ENCODE results near the gene RESP18. TPM values are rescaled to one million over a fixed set of nuclear protein-coding genes. Genes with fewer than 3 reads are reported as not detected.

RESP18 gene
- total and polyA plus RNA-seq, 2 of the 4 experiments (the other 2 are of a cell fraction) = not detected

GRCh38 chr2:219298759-219299371, 33.7 kb downstream of the RESP18 start:
- Histone ChIP-seq H3K9me1 (ENCODE audit: insufficient read depth, low read length) (no peaks in the 10 kb centered on the region), H4K5ac (ENCODE audit: low read depth, low read length) (peak overlapping the region; percentile 70), H2AFZ (replicated peaks; ENCODE audit: low read length, poor library complexity) (peak overlapping the region; percentile 89), H4K91ac (ENCODE audit: insufficient read depth, low read depth, low read length) (peak overlapping the region; percentile 44; the same call in 1 of the 2 replicates), H4K20me1 (ENCODE audit: insufficient read depth, low read length) (no peaks in the 10 kb centered on the region), H3K9me3 (ENCODE audit: control insufficient read depth, insufficient read depth, low read length) (no peaks in the 10 kb centered on the region), H2BK20ac (ENCODE audit: low read depth, low read length) (no peak overlapping the region), H2BK5ac (ENCODE audit: low read depth, low read length, poor library complexity, severe bottlenecking) (no peak overlapping the region), H2BK120ac (ENCODE audit: low read depth, low read length) (peak overlapping the region; percentile 76; the same call in 1 of the 2 replicates), H3K56ac (ENCODE audit: extremely low read depth, insufficient read depth, low read length) (no peak overlapping the region), H3K4me3 (ENCODE audit: insufficient read depth, low read depth, low read length) (no peak overlapping the region), H2BK15ac (ENCODE audit: low read depth, low read length) (no peak overlapping the region), H2AK9ac (replicated peaks; ENCODE audit: low read depth, low read length, poor library complexity) (peak overlapping the region; percentile 67), H3K18ac (ENCODE audit: low read depth, low read length) (no peak overlapping the region), H3K4ac (ENCODE audit: low read depth, low read length) (peak overlapping the region; percentile 54), H3K27me3 (ENCODE audit: control insufficient read depth, insufficient read depth, low read length) (no peaks in the 10 kb centered on the region), H3K23ac (ENCODE audit: low read depth, low read length) (no peak overlapping the region), H4K8ac (ENCODE audit: low read depth in 2 of 2, low read length in 2 of 2) (no peak overlapping the region; a peak in 1 of 4 replicates), H3K79me1 (ENCODE audit: low read depth in 1 of 2, low read length in 2 of 2) (no peaks in the 10 kb centered on the region), H3K36me3 (ENCODE audit: control insufficient read depth, insufficient read depth, low read length) (peaks cover 4% of the 10 kb centered on the region), H2AK5ac (ENCODE audit: low read depth, low read length) (peak overlapping the region; percentile 40; the same call in 1 of the 2 replicates), H3K9ac (ENCODE audit: low read depth, low read length) (peak overlapping the region; percentile 34; the same call in 1 of the 2 replicates), H3K27ac (ENCODE audit: insufficient read depth, low read length) (no peak overlapping the region), H3K4me2 (ENCODE audit: low read depth, low read length) (no peak overlapping the region), H3K4me1 (ENCODE audit: control insufficient read depth, insufficient read depth, low read length) (peaks cover 6% of the 10 kb centered on the region; the same call in 1 of the 2 replicates), H3K14ac (replicated peaks; ENCODE audit: low read depth, low read length) (0 out of 2 replicates have a peak overlapping the region, but pooled peaks have one; percentile 46)
- in situ Hi-C loops (cut with MboI; ENCODE audit: low sequenced_read_pairs) (loop anchor here (5.0 kb wide), 1 partner anchor 127 kb away; the partner anchor contains the start of gene SLC23A3), intact Hi-C loops (cut with micrococcal nuclease) (loop anchor here (1.0 to 5.0 kb wide), 4 partner anchors 80 to 242 kb away; partner anchors contain the start of gene NHEJ1), dilution Hi-C loops (cut with HindIII; ENCODE audit: low sequenced_read_pairs, unreplicated experiment) (no loop called here)
- POLR2A ChIA-PET (ENCODE audit: unreplicated experiment) = no interaction called here
- WGBS, 2 experiments (ENCODE audit: extremely low coverage in 2 of 2, insufficient read length in 1 of 2) = 14% methylated on average over 9 of the region's 15 CpGs; no CpG with 5 or more reads in 1 of the 2 experiments
- CTCF ChIA-PET = interaction anchor here (0.6 to 1.4 kb wide), 2 partner anchors 13 to 21 kb away, joined by 3 read pairs; no protein-coding TSS in a partner anchor
- peak; percentile 86 for ATAC-seq (ENCODE audit: low read depth)
- no TSS peak for BruUV-seq (replicated peaks)
- peak; percentile 69 for DNase-seq
- TF ChIP-seq USF2 (IDR thresholded peaks at IDR 0.05; ENCODE audit: low read depth, low read length) (no peak), POLR2A (IDR thresholded peaks at IDR 0.05; ENCODE audit: low read depth, low read length) (no peak), CTCF (conservative IDR thresholded peaks at IDR 0.05; ENCODE audit: low read depth, low read length) (peak; percentile 96), SMC3 (IDR thresholded peaks at IDR 0.05; ENCODE audit: low read depth, low read length) (peak; percentile 89), ELK1 (IDR thresholded peaks at IDR 0.05; ENCODE audit: borderline replicate concordance, low read depth, low read length) (no peak), MAFK (IDR thresholded peaks at IDR 0.05; ENCODE audit: low read depth, low read length) (no peak), RAD21 (IDR thresholded peaks at IDR 0.05; ENCODE audit: low read length) (peak; percentile 88), CHD1 (IDR thresholded peaks at IDR 0.05; ENCODE audit: low read depth, low read length) (no peak), BHLHE40 (IDR thresholded peaks at IDR 0.05; ENCODE audit: low read depth, low read length) (no peak), RFX5 (IDR thresholded peaks at IDR 0.05; ENCODE audit: low read depth, low read length) (no peak), NFE2L2 (IDR thresholded peaks at IDR 0.05; ENCODE audit: low read depth, low read length) (no peak), RCOR1 (IDR thresholded peaks at IDR 0.05; ENCODE audit: insufficient replicate concordance, low read length) (no peak), CEBPB (IDR thresholded peaks at IDR 0.05; ENCODE audit: low read depth, low read length) (no peak), MXI1 (IDR thresholded peaks at IDR 0.05; ENCODE audit: borderline replicate concordance, low read depth, low read length) (no peak)

Measured in IMR-90 (cell line).